ENCODE results near the gene BTBD2.

The BTBD2 gene

GRCh38 chr19:1984357-1984756 lies 31.2 kb downstream of the BTBD2 start:
- H3K4me3 ChIP-seq (ENCODE audit: low read length) = no peak overlapping the region
- H3K9me3 ChIP-seq (ENCODE audit: insufficient read depth, low read depth, low read length) = no peaks in the 10 kb centered on the region
- no peaks in the 10 kb centered on the region for H3K27me3 ChIP-seq (ENCODE audit: insufficient read depth, low read length)
- no peaks in the 10 kb centered on the region for H3K4me1 ChIP-seq (ENCODE audit: insufficient read depth, low read length)
- no peak overlapping the region for H3K27ac ChIP-seq (ENCODE audit: low read length)
- no peak overlapping the region for H3K9ac ChIP-seq (ENCODE audit: low read depth, low read length)
- H3K36me3 ChIP-seq (ENCODE audit: insufficient read depth, low read depth, low read length) = peaks cover 67% of the 10 kb centered on the region

DNA sequence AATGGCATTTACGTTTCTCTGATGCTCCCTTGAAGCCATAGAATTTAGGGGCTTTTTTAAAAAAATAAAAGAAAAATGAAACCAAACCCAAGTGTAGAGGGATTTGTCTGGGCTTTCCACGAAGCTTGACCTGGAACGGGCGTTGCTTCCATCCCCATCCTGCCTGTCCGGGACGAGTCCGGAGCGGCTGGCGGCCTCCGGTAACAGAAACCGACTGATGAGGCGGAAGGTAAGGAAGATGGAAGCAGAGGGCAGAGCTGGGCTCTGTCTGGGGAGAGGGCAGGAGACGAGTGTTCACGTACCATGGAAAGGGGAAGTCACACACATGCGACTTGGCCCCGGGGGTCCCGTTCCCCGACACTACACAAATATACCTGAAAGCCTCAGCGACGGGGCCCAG lies 34.3 kb downstream of the BTBD2 start:
- no peaks in the 10 kb centered on the region for H3K4me1 ChIP-seq (ENCODE audit: insufficient read depth, low read length)
- H3K27me3 ChIP-seq (ENCODE audit: insufficient read depth, low read length) = no peaks in the 10 kb centered on the region
- no peak overlapping the region for H3K27ac ChIP-seq (ENCODE audit: low read length)
- peaks cover 47% of the 10 kb centered on the region for H3K36me3 ChIP-seq (ENCODE audit: insufficient read depth, low read depth, low read length)
- no peak overlapping the region for H3K9ac ChIP-seq (ENCODE audit: low read depth, low read length)
- no peak overlapping the region for H3K4me3 ChIP-seq (ENCODE audit: low read length)
- H3K9me3 ChIP-seq (ENCODE audit: insufficient read depth, low read depth, low read length) = no peaks in the 10 kb centered on the region

DNA sequence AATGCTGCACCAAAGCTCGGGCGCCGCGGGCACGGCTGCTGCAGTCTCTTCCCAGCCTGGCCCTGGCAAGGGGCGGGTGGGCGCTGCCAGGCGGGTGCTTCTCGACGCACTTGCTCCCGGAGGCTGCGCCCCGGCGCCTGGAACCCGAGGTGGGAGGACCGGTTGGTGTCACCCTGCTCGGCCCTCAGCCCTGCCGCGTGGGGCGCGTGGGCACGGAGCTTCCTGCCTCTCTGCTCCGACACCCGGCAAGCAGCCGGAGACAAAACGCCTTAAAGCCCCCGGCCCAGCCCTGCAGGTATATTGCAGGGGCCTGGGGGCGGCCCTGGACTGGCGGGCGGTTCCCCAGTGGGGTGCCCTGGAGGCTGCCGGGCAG lies 34.7 kb downstream of the BTBD2 start:
- Histone ChIP-seq H3K9me3 (ENCODE audit: insufficient read depth, low read depth, low read length) (no peaks in the 10 kb centered on the region), H3K4me1 (ENCODE audit: insufficient read depth, low read length) (no peaks in the 10 kb centered on the region), H3K9ac (ENCODE audit: low read depth, low read length) (no peak overlapping the region), H3K36me3 (ENCODE audit: insufficient read depth, low read depth, low read length) (peaks cover 45% of the 10 kb centered on the region), H3K27ac (ENCODE audit: low read length) (no peak overlapping the region), H3K27me3 (ENCODE audit: insufficient read depth, low read length) (no peaks in the 10 kb centered on the region), H3K4me3 (ENCODE audit: low read length) (no peak overlapping the region)

- peaks cover 48% of the 10 kb centered on the region for H3K36me3 ChIP-seq (ENCODE audit: insufficient read depth, low read depth, low read length)
- H3K9ac ChIP-seq (ENCODE audit: low read depth, low read length) = no peak overlapping the region
- H3K4me3 ChIP-seq (ENCODE audit: low read length) = no peak overlapping the region
- no peak overlapping the region for H3K27ac ChIP-seq (ENCODE audit: low read length)
- no peaks in the 10 kb centered on the region for H3K9me3 ChIP-seq (ENCODE audit: insufficient read depth, low read depth, low read length)
- H3K27me3 ChIP-seq (ENCODE audit: insufficient read depth, low read length) = no peaks in the 10 kb centered on the region
- no peaks in the 10 kb centered on the region for H3K4me1 ChIP-seq (ENCODE audit: insufficient read depth, low read length)
Measured at GRCh38 chr19:1980091-1980808, 35.3 kb downstream of the BTBD2 start.

GRCh38 chr19:1979642-1980041 lies 35.9 kb downstream of the BTBD2 start:
- Histone ChIP-seq H3K27me3 (ENCODE audit: insufficient read depth, low read length) (no peaks in the 10 kb centered on the region), H3K27ac (ENCODE audit: low read length) (no peak overlapping the region), H3K4me1 (ENCODE audit: insufficient read depth, low read length) (no peaks in the 10 kb centered on the region), H3K36me3 (ENCODE audit: insufficient read depth, low read depth, low read length) (peaks cover 53% of the 10 kb centered on the region), H3K9me3 (ENCODE audit: insufficient read depth, low read depth, low read length) (no peaks in the 10 kb centered on the region), H3K9ac (ENCODE audit: low read depth, low read length) (no peak overlapping the region), H3K4me3 (ENCODE audit: low read length) (no peak overlapping the region)

DNA sequence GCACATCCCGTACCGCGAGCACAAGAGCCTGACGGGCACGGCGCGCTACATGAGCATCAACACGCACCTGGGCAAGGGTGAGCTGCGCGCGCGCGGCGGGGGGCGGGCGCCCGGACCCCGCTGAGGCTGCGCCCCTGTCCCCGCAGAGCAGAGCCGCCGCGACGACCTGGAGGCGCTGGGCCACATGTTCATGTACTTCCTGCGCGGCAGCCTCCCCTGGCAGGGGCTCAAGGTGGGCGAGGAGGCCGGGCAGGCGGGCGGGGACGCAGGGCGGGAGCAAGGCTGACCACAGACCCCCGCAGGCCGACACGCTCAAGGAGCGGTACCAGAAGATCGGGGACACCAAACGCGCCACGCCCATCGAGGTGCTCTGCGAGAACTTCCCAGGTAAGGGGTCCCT lies 36.5 kb downstream of the BTBD2 start:
- Histone ChIP-seq H3K36me3 (ENCODE audit: insufficient read depth, low read depth, low read length) (peaks cover 50% of the 10 kb centered on the region), H3K4me1 (ENCODE audit: insufficient read depth, low read length) (no peaks in the 10 kb centered on the region), H3K27ac (ENCODE audit: low read length) (no peak overlapping the region), H3K4me3 (ENCODE audit: low read length) (no peak overlapping the region), H3K27me3 (ENCODE audit: insufficient read depth, low read length) (no peaks in the 10 kb centered on the region), H3K9me3 (ENCODE audit: insufficient read depth, low read depth, low read length) (no peaks in the 10 kb centered on the region), H3K9ac (ENCODE audit: low read depth, low read length) (no peak overlapping the region)

DNA sequence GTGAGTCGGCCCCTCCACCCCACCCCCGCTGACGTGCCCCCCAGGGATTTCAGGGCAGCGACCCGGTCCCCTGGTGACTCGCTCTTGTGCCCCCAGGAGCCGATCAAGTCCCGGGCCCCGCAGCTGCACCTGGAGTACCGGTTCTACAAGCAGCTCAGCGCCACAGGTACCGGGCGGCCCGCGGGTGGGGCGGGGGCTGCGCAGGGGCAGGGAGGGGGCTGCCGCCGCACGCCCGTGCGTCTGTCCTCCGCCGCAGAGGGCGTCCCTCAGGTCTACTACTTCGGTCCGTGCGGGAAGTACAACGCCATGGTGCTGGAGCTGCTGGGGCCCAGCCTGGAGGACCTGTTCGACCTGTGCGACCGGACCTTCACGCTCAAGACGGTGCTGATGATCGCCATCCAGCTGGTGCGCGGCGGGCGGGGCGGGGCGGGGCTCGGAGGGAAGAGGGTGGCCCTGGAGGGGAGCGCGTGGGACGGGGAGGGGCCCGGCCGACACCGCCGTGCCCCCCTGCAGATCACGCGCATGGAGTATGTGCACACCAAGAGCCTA lies 37.1 kb downstream of the BTBD2 start:
- Histone ChIP-seq H3K36me3 (ENCODE audit: insufficient read depth, low read depth, low read length) (peaks cover 51% of the 10 kb centered on the region), H3K27ac (ENCODE audit: low read length) (no peak overlapping the region), H3K9me3 (ENCODE audit: insufficient read depth, low read depth, low read length) (no peaks in the 10 kb centered on the region), H3K27me3 (ENCODE audit: insufficient read depth, low read length) (no peaks in the 10 kb centered on the region), H3K4me1 (ENCODE audit: insufficient read depth, low read length) (no peaks in the 10 kb centered on the region), H3K4me3 (ENCODE audit: low read length) (no peak overlapping the region), H3K9ac (ENCODE audit: low read depth, low read length) (no peak overlapping the region)

- Histone ChIP-seq H3K27me3 (ENCODE audit: insufficient read depth, low read length) (no peaks in the 10 kb centered on the region), H3K27ac (ENCODE audit: low read length) (no peak overlapping the region), H3K9me3 (ENCODE audit: insufficient read depth, low read depth, low read length) (no peaks in the 10 kb centered on the region), H3K4me1 (ENCODE audit: insufficient read depth, low read length) (no peaks in the 10 kb centered on the region), H3K36me3 (ENCODE audit: insufficient read depth, low read depth, low read length) (peaks cover 46% of the 10 kb centered on the region), H3K9ac (ENCODE audit: low read depth, low read length) (no peak overlapping the region), H3K4me3 (ENCODE audit: low read length) (no peak overlapping the region)
Measured at GRCh38 chr19:1977120-1977519, 38.4 kb downstream of the BTBD2 start.

- H3K4me3 ChIP-seq (ENCODE audit: low read length) = no peak overlapping the region
- no peaks in the 10 kb centered on the region for H3K27me3 ChIP-seq (ENCODE audit: insufficient read depth, low read length)
- H3K4me1 ChIP-seq (ENCODE audit: insufficient read depth, low read length) = no peaks in the 10 kb centered on the region
- H3K9ac ChIP-seq (ENCODE audit: low read depth, low read length) = no peak overlapping the region
- H3K9me3 ChIP-seq (ENCODE audit: insufficient read depth, low read depth, low read length) = no peaks in the 10 kb centered on the region
- H3K36me3 ChIP-seq (ENCODE audit: insufficient read depth, low read depth, low read length) = peaks cover 32% of the 10 kb centered on the region
- H3K27ac ChIP-seq (ENCODE audit: low read length) = no peak overlapping the region
Measured at GRCh38 chr19:1975162-1975480, 40.4 kb downstream of the BTBD2 start.

DNA sequence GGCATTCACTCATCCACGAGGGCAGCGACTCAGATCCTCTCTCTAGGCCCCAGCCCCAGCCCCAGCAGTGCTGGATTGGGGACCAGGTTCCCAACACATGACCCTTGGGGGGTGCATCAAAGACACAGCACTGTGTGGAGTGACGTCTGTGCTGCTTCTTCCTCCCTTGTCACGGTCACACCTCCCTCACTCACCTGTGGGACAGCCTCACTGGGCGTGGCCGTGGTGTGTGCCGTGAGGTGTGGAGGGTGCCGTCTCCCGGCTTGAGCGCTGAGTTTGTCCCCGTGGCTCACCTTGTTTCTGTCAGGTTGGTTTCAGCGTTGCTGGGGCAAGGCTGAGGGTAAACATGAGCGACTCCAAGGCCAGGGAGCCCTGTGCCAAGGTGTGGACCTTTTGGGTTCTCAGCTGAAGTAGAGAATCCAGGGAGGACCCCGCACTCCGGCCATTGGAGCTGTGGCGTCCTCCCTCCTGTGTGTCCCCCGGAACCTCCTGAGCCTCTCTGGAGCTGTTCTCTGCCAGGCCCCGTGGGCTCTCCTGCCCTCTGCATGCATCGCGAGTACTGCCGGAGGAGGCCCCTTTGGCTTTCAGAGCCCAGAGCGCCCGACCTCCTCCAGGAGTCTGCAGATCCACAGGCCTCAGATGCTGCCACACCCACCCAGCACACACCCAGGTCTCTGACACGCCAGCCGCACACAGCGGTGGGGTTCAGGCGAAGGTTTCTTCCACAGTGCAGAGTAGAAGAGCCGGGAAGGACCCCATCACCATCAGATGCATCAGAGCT lies 40.9 kb downstream of the BTBD2 start:
- H3K9me3 ChIP-seq (ENCODE audit: insufficient read depth, low read depth, low read length) = no peaks in the 10 kb centered on the region
- H3K9ac ChIP-seq (ENCODE audit: low read depth, low read length) = no peak overlapping the region
- peaks cover 27% of the 10 kb centered on the region for H3K36me3 ChIP-seq (ENCODE audit: insufficient read depth, low read depth, low read length)
- H3K27me3 ChIP-seq (ENCODE audit: insufficient read depth, low read length) = no peaks in the 10 kb centered on the region
- no peaks in the 10 kb centered on the region for H3K4me1 ChIP-seq (ENCODE audit: insufficient read depth, low read length)
- H3K27ac ChIP-seq (ENCODE audit: low read length) = no peak overlapping the region
- H3K4me3 ChIP-seq (ENCODE audit: low read length) = no peak overlapping the region

GRCh38 chr19:1970806-1971502 lies 44.6 kb downstream of the BTBD2 start:
- no peaks in the 10 kb centered on the region for H3K9me3 ChIP-seq (ENCODE audit: insufficient read depth, low read depth, low read length)
- H3K4me3 ChIP-seq (ENCODE audit: low read length) = no peak overlapping the region
- no peaks in the 10 kb centered on the region for H3K27me3 ChIP-seq (ENCODE audit: insufficient read depth, low read length)
- no peak overlapping the region for H3K27ac ChIP-seq (ENCODE audit: low read length)
- peaks cover 20% of the 10 kb centered on the region for H3K36me3 ChIP-seq (ENCODE audit: insufficient read depth, low read depth, low read length)
- H3K9ac ChIP-seq (ENCODE audit: low read depth, low read length) = no peak overlapping the region
- no peaks in the 10 kb centered on the region for H3K4me1 ChIP-seq (ENCODE audit: insufficient read depth, low read length)
